Fibroblast of pulmonary artery (primary cell): Measurements from ENCODE around the gene LIPJ.

Experiments used
- DNase-seq: peaks from one replicate; pipeline ENCODE4 v3.0.0-alpha.2; 2010; ENCODE audit warnings: low read depth
- H3K4me3 ChIP-seq: replicated peaks from 2 replicates; pipeline ENCODE4 v1.5.1; 2011; ENCODE audit warnings: low read depth, mild to moderate bottlenecking, control low read depth, low read length, moderate library complexity
- CTCF ChIP-seq: IDR thresholded peaks from 2 replicates; pipeline ENCODE4 v1.5.1; 2011; ENCODE audit warnings: mild to moderate bottlenecking, control low read depth, low read length, inconsistent platforms; ENCODE audit errors: missing control alignments

Gene LIPJ

DNA sequence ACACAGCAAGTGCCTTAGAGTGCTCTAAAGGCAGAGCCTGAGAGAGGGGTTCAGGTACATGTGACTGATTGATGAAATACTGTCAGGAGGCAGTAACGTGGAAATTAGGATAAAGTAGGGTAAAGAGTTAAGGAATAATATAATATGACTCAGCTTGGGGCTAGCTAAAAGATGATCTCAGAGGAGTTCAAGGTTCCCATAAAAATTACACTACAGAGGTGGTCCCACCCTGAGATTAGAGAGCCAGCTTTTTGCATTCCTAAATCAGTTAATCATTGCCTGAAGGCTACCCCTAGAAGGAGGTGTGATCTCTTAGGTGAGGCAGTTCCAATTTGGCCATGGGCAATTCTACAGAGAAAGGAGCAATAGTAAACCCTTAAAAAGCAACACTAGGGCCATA is 5.8 kb downstream of the LIPJ start:
- no peak for TF ChIP-seq CTCF
- no peak for DNase-seq
- no peak overlapping the region for H3K4me3 ChIP-seq

DNA sequence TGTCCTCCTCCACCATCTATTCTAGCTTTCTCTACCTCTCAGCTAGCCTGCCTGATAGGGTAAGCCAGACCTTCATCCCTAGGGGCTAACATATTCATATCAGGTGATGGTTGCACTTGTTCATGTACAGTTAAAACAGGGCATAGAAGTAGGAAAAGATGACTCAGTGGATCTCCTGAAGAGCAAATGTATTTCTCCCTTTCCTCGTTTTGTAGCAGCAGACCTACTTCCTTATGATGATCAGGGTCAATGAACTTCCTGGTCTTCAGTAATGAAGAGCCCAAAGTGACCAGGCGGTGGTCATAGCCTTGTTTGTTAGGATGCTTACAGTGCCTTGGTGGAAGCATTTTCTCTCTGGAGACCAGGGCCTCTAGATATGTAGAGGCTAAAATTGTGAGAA is 6.3 kb downstream of the LIPJ start:
- DNase-seq, result no peak
- no peak for TF ChIP-seq CTCF
- H3K4me3 ChIP-seq, result no peak overlapping the region

GRCh38 chr10:88594482-88594881 is 7.9 kb downstream of the LIPJ start:
- no peak overlapping the region for H3K4me3 ChIP-seq
- no peak for DNase-seq
- TF ChIP-seq CTCF, result no peak

DNA sequence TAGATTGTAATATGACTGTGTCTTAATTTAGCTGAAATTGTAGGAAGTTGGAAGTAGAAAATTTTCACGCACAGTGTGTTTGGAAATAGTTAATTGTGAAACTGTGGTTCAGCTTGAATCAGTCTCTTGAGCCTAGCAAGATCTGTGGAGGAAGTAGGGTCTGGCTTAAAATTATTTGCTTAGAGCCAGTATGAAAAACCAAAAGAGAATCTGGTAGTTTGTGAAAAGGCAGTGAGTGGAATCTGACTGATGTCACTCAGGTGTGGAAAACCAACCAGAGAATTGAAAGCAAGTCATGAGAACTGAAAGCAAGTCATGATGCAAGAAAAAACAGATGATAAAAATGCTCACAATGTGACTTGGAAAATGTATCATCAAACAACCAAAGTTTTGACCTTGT is 11.5 kb downstream of the LIPJ start:
- TF ChIP-seq CTCF, result no peak
- no peak for DNase-seq
- no peak overlapping the region for H3K4me3 ChIP-seq

DNA sequence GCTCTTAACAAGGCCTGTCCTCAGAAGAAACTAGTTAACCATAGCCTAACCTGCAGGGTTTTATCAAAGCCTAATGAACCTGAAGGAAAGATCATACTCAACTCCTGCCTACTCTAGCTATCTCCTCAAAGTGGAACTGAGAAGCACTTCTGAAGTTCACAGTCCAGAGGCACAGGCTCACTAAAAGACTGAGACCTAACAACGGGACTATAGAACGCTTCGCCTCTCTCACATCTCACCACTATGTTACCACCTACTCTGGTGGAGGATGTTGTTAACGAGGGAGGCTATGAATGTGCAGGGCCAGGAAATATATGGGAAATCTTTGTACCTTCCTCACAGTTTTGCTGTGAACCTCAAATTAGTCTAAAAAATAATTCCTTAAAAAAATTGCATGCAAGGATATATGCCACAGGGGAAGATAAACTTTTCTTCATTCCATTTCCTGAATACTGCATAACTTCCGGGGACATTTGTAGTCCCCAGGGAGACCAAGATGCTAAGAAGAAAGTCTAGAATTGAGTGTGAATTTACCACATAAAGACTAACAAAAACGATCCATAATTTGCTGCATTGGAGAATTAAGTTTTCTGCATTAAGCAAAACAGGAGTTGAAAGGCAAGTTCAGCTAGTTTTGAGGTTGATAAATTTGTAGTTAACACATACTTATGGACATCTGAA is 21.6 kb downstream of the LIPJ start:
- H3K4me3 ChIP-seq, result no peak overlapping the region
- TF ChIP-seq CTCF, result no peak
- no peak for DNase-seq

GRCh38 chr10:88608780-88609179 is 22.2 kb downstream of the LIPJ start:
- no peak for DNase-seq
- TF ChIP-seq CTCF, result no peak
- H3K4me3 ChIP-seq, result no peak overlapping the region

GRCh38 chr10:88616250-88616977 is 29.9 kb downstream of the LIPJ start:
- DNase-seq, result no peak

More at GRCh38 chr10:88616250-88616977, 29.9 kb downstream of the LIPJ start:
- no peak for TF ChIP-seq CTCF
- H3K4me3 ChIP-seq, result no peak overlapping the region
